Measurements from ENCODE around the gene PSORS1C2.

- TF ChIP-seq CTCF (IDR thresholded peaks at IDR 0.05; ENCODE audit: insufficient read depth, low read length, poor library complexity, severe bottlenecking) (peak; percentile 95), EZH2phosphoT487 (conservative IDR thresholded peaks at IDR 0.05; ENCODE audit: low read length) (no peak)
Measured at GRCh38 chr6:31128093-31128676, 10.7 kb downstream of the PSORS1C2 start.

All from SU-DHL-6 (cell line).